HG02938 (cell line): ENCODE results near the gene LARGE1.
A peak's percentile ranks its signal among the peaks of the same experiment; 100 is the strongest.

ENCODE experiments used
- ATAC-seq: cut with Tn5 transposase; IDR thresholded peaks from one replicate; pipeline ENCODE4 v1.9.1; 2021; ENCODE audit warnings: mild to moderate bottlenecking, moderate library complexity; ENCODE audit not compliant: unreplicated experiment

The LARGE1 gene

DNA sequence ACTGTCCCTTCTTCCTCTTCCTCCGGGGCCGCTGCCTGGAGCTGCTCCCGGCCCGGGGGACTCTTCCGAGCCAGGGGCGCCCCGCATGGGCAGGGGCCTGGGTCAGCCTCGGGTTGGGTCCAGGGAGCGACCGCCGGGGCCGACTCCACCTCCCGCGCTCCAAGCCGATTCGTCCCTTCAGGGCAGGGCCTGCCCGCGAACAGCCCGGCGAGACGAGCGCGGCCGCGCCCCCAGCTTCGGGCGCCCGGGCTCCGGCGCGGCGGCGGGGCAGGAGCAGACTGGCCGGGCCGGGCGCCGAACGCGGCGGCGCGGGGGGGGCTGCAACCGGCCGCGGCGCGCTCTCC is at the start of gene LARGE1:
Gene LARGE1 (minus strand): TSS at position 280 of the 344 bp plus-strand sequence.
- ATAC-seq, result peak; percentile 8

DNA sequence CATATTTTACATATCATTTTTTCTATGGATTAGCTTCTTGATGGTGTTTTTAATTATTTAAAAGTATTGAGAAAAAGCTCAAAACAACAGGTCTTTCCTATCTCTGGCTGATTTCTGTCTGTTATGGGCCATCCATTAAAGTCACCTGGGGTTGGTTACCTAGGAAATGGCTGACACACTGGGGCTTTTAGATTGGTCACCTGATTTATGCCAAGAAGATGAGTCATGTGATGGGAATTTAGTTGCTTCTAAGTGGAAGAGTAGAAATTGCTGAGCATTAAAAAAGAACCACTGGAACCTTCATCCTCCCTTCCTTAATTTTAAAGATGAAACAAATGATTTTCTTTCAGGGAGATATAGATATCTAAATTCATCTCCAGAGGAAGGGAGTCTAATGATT is 48.8 kb upstream of the LARGE1 start:
- no peak for ATAC-seq

GRCh38 chr22:33964121-33964520 is 43.8 kb upstream of the LARGE1 start:
- no peak for ATAC-seq

DNA sequence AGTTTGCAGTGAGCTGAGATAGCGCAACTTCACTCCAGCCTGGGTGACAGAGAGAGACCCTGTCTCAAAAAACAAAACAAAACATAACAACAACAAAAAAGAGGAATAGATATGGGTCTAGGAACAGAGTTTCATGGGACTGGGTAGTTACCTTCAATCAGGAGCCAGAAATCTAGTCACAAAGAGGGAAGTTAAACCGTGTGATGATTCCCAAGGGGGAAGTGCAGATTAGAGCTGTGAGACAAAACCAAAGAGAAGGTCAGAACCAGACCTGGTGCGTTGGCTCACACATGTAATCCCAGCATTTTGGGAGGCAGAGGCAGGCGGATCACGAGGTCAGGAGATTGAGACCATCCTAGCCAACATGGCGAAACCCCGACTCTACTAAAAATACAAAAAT is 42.1 kb upstream of the LARGE1 start:
- ATAC-seq, result no peak

DNA sequence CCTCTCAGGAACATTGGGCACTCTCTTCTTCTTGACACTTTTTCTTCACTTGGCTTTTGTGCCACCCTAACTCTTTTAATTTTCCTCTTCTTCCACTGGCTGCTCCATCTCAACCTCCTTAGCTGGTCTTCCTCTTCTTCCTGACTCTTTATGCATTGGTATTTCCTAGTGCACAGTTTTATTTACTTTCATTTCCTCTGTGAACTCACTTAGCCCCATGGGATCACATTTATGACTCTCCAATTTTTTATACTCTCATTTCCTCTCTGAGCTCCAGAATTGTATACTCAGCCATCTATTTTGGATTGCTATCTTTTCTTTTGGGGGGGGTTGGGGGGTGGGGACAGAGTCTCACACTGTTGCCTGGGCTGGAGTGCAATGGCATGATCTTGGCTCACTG is 38.5 kb upstream of the LARGE1 start:
- ATAC-seq, result no peak

GRCh38 chr22:33957086-33957485 is 36.8 kb upstream of the LARGE1 start:
- ATAC-seq, result no peak

GRCh38 chr22:33952776-33953175 is 32.5 kb upstream of the LARGE1 start:
- no peak for ATAC-seq

- no peak for ATAC-seq
Observed at GRCh38 chr22:33940741-33941140, 20.5 kb upstream of the LARGE1 start.

- ATAC-seq, result no peak
Observed at GRCh38 chr22:33932997-33933396, 12.7 kb upstream of the LARGE1 start.

DNA sequence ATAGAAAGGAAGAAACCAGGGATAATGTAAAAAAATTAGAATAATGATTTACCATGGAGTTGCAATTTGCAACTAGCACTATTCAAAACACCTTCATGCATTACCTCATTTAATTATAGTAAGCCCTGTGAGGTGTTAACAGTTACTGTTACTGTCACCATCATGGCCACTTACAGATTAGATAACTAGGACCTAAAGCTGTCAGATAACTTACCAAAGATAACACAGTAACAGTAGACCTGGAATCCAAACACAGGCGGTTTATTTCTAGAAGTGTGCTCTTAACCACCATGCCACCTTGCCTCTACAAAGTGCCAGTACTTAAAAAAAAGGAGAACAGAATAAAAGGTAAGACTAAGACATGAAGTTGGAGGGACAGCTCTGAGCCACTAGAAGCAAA is 11.1 kb upstream of the LARGE1 start:
- ATAC-seq, result no peak

DNA sequence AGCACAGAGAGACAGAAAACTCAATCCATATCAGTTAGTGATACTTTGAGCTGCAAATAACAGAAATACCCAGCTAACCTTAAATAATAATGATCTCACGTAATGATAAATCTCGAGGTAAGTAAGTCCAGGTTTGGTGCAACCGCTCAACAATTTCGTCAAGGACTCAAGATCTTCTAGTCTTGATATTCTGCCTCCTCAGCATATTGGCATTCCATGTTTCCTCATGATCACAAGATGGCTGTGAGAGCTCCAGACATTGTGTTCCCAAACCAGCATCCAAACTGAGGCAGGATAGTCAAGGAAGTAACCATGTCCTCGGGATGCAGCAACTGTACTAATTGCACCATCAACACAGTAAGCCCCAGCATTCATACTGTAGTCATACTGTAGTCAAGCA is 7.5 kb upstream of the LARGE1 start:
- ATAC-seq, result no peak

GRCh38 chr22:33925194-33925593 is 4.9 kb upstream of the LARGE1 start:
- ATAC-seq, result no peak

- ATAC-seq, result no peak
Observed at GRCh38 chr22:33923660-33924246, 3.5 kb upstream of the LARGE1 start.

- ATAC-seq, result no peak
Observed at GRCh38 chr22:33923033-33923432, 2.8 kb upstream of the LARGE1 start.

DNA sequence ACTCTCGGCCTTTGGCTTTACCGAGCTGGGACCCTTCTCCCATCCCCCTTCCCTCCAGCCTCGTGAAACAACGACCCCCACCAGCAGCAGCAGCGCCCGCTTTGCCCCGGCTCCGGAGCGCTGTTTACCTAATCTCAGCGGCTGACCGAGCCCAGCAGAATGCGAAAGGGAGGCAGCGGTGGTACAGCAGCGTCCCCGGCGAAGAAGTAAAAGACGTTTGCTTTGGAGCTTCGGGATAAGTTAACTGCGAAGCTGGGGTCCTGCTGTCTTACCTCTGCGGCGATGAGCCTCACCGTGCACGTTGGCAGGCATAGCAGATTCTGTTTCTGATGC is 2.0 kb upstream of the LARGE1 start:
- ATAC-seq, result no peak

DNA sequence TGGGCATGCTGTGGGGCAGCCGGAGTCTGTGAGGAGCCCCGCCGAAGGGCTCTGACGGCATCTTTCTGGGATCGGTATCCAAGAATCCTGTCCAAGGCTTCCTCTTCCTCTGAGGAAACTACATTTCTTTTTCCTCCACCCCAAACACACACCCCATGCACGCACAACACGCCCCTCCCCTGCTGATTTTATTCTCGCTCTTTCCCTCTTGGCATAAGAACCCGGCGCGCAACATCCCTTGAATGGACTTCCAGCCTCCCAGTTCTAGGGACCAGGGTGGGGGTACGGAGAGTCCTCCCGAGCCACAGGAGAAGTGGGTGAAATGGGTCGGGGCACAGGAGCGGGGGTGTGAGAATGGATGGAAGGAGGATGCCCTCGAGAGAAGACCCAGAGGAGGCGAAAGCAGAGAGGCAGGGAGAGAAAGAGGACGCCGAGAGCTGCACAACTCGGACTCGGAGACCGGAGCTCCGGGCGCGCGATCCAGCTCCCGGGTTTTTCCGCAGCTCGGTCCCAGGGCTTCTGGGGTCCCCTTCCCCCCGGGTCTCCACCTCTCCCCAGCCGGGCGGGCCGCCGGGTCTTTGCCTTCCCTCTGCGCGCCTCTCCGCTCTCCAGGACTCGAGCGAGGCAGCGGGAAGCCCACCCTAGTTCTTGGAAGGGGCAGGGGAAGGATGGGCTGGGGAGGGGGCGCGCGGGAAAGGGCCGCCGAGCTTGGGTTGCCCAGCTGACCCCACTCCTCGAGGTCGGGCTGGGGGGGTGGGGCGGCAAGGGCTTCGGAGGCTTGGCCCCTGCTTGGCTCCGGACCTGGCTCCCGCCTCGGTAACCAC is 1.5 kb upstream of the LARGE1 start:
- no peak for ATAC-seq

DNA sequence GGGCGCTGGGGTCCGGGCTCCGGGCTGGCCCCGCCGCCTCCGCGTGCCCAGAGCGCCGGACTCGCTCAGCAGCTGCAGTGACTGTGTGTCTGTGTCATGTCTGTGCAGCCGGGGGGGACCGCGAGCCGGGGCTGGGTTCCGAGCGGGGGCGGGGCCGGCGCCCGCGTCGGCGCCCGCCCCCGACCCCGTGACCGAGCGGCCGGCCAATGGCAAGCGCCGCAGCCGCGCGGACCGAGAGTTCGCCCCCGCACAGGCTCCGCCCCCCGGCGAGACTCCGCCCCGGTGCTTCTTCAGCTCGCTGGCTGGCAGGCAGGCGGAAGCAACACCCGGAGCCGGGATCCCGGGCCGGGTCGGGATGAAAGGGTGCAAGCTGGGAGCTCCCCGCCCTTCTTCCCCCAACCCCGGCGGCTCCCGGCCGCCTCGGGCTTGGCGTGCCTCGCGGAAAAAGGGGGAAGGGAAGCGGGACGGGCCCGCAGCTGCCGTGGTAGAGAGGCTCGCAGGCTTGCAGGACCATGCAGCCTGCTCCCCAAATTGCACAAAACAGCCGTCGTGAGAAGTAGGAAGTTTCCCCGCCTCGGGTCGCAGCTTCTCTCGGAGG is 750 bp upstream of the LARGE1 start:
- peak; percentile 62 for ATAC-seq

GRCh38 chr22:33919391-33920196 is 682 bp downstream of the LARGE1 start:
- ATAC-seq, result no peak

GRCh38 chr22:33918676-33919365 is 1.5 kb downstream of the LARGE1 start:
- no peak for ATAC-seq

- no peak for ATAC-seq
Observed at GRCh38 chr22:33917744-33918406, 2.4 kb downstream of the LARGE1 start.

DNA sequence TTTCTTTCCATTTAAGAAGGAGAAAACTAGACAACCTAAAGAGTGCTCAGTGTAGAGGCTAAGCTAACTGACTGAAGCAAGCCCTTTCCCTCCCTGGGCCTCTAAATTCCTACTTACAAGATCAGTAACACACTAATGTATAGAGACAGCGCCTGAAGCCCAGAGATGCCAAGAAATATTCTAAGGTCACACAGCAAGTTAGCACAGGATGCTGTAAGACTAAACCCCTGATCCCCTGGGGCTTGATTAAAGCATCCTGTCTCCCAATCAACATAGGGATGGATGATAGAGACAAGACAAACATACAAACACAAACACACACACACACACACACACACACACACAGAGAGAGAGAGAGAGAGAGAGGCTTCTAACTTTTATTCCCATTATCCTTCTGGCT is 5.6 kb downstream of the LARGE1 start:
- no peak for ATAC-seq
